Skeletal muscle satellite cell (primary cell): Measurements from ENCODE around the gene GALR3.

Source experiments
- H3K27me3 ChIP-seq: 2 replicates; pipeline ENCODE4 v1.7.0; 2013; ENCODE audit warnings: low read length; ENCODE audit not compliant: control insufficient read depth, insufficient read depth
- H3K36me3 ChIP-seq: 2 replicates; pipeline ENCODE4 v1.7.0; 2013; ENCODE audit warnings: mild to moderate bottlenecking, control low read depth, low read length; ENCODE audit not compliant: insufficient read depth
- H3K4me1 ChIP-seq: 2 replicates; pipeline ENCODE4 v1.7.0; 2013; ENCODE audit warnings: low read length; ENCODE audit not compliant: control insufficient read depth, insufficient read depth
- H3K4me2 ChIP-seq: 2 replicates; pipeline ENCODE4 v1.7.0; 2013; ENCODE audit warnings: mild to moderate bottlenecking, low read length
- H3K4me3 ChIP-seq: 2 replicates; pipeline ENCODE4 v1.7.0; 2013; ENCODE audit warnings: low read length
- H3K9ac ChIP-seq: 2 replicates; pipeline ENCODE4 v1.7.0; 2013; ENCODE audit warnings: mild to moderate bottlenecking, low read depth, low read length, moderate library complexity
- H3K9me3 ChIP-seq: replicated peaks from 2 replicates; pipeline ENCODE4 v1.7.0; 2013; ENCODE audit warnings: mild to moderate bottlenecking, control low read depth, low read length

GALR3 gene

DNA sequence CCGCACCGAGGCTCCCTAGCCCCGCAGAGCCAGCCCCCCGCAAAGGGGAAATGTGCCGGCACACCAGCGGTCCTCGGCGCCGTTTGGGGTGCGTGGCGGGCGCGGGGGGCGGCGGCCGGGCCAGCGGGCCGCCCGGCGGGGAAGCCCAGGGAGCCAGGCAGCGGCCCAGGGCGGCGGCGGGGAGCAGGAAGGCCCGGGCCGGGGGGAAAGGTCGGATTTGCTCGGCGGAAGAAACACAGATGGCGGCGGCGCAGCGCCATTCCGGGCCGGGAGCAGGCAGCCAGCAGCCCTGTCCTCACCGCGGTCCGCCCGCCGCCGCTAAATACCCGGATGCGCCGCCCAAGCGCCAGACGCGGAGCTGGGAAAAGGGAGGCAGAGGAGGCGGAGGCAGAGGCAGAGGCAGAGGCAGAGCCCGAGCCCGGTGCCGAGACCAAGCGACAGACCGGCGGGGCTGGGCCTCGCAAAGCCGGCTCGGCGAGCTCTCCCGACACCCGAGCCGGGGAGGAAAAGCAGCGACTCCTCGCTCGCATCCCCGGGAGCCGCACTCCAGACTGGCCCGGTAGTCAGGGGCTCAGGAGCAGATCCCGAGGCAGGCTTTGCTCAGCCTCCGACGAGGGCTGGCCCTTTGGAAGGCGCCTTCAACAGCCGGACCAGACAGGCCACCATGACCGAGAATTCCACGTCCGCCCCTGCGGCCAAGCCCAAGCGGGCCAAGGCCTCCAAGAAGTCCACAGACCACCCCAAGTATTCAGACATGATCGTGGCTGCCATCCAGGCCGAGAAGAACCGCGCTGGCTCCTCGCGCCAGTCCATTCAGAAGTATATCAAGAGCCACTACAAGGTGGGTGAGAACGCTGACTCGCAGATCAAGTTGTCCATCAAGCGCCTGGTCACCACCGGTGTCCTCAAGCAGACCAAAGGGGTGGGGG lies 18.0 kb upstream of the GALR3 start:
- H3K9me3 ChIP-seq = no peaks in the 10 kb centered on the region
- no peaks in the 10 kb centered on the region for H3K27me3 ChIP-seq
- no peaks in the 10 kb centered on the region for H3K36me3 ChIP-seq
- H3K9ac ChIP-seq = peak overlapping the region; percentile 97
- H3K4me2 ChIP-seq = peak overlapping the region; percentile 99
- peaks cover 46% of the 10 kb centered on the region for H3K4me1 ChIP-seq
- H3K4me3 ChIP-seq = peak overlapping the region; percentile 68

DNA sequence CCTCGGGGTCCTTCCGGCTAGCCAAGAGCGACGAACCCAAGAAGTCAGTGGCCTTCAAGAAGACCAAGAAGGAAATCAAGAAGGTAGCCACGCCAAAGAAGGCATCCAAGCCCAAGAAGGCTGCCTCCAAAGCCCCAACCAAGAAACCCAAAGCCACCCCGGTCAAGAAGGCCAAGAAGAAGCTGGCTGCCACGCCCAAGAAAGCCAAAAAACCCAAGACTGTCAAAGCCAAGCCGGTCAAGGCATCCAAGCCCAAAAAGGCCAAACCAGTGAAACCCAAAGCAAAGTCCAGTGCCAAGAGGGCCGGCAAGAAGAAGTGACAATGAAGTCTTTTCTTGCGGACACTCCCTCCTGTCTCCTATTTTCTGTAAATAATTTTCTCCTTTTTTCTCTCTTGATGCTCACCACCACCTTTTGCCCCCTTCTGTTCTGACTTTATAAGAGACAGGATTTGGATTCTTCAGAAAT lies 17.3 kb upstream of the GALR3 start:
- peak overlapping the region; percentile 99 for H3K4me2 ChIP-seq
- peak overlapping the region; percentile 68 for H3K4me3 ChIP-seq
- H3K36me3 ChIP-seq = no peaks in the 10 kb centered on the region
- H3K9ac ChIP-seq = peak overlapping the region; percentile 97
- H3K4me1 ChIP-seq = peaks cover 46% of the 10 kb centered on the region
- no peaks in the 10 kb centered on the region for H3K27me3 ChIP-seq
- H3K9me3 ChIP-seq = no peaks in the 10 kb centered on the region

DNA sequence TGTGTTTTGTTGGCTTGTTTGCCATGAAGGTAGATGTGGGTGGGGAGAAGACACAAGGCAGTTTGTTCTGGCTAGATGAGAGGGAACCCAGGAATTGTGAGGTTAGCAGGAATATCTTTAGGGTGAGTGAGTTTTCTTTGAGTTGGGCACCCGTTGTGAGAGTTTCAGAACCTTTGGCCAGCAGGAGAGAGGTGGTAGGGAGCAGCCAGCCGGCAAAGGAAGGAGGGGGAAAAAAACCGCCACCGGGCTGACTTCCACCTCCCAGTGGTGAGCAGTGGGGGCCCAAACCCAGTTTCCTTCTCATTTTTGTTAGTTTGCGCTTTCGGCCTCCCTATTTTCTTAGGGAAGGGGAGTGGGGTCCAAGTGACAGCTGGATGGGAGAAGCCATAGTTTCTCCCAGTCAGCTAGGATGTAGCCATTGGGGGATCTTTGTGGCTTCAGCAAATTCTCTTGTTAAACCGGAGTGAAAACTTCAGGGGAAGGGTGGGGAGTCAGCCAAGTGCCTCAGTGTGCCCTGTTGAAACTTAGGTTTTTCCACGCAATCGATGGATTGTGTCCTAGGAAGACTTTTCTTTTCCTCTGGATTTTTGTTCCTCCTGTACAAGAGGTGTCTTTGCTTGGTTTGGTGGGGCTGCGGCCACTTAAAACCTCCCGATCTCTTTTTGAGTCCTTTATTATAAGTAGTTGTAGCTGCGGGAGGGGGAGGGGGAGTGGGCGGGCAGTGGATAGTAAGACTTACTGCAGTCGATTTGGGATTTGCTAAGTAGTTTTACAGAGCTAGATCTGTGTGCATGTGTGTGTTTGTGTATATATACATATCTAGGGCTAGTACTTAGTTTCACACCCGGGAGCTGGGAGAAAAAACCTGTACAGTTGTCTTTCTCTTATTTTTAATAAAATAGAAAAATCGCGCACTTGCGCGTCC lies 16.5 kb upstream of the GALR3 start:
- Histone ChIP-seq H3K4me2 (peak overlapping the region; percentile 99), H3K4me3 (peak overlapping the region; percentile 68), H3K27me3 (no peaks in the 10 kb centered on the region)

DNA sequence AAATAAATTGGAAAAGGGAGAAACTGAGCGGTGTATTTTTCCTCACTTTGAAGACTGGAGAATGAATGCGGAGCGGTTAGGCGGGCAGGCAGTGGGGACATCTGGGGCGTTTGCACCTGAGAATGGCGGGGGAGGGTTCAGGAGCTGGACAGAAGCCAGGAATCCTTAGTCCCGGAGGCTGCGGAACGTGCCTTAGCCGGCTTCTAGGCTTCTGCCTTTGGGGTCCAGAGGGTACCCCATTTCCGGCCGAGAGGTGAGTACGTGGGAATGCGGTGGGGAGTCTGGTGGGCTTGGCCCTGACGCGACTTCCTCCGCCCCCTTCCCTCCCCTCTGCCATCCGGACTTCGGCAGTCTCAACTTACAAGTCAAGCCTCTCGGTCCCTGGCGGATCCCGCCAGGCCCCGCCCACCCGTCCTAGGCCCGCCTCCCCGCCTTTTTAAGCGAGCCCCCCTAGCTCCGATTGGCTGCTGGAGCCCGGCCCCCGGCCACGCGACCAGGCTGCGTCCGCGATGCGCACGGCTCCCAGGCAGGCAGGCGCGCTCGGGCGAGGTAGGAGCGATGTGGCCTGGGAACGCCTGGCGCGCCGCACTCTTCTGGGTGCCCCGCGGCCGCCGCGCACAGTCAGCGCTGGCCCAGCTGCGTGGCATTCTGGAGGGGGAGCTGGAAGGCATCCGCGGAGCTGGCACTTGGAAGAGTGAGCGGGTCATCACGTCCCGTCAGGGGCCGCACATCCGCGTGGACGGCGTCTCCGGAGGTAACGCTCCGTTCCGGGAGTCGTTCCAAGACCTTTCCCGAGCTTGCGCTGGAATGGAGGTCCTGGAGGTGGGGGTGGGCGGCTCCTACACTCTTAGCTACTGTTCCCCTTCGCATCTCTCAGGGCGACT lies 15.5 kb upstream of the GALR3 start, which contains the start of gene GCAT:
TSS of gene GCAT (plus strand) at position 525 of the 884 bp plus-strand sequence. CDS start at position 559, 34 bp downstream.
- H3K4me1 ChIP-seq = peaks cover 39% of the 10 kb centered on the region
- peak within 1 kb of the TSS; percentile 99 for H3K4me2 ChIP-seq
- peak within 1 kb of the TSS; percentile 97 for H3K9ac ChIP-seq
- no peaks in the 10 kb centered on the region for H3K36me3 ChIP-seq
- H3K9me3 ChIP-seq = no peaks in the 10 kb centered on the region
- peak within 1 kb of the TSS; percentile 73 for H3K4me3 ChIP-seq
- H3K27me3 ChIP-seq = no peaks in the 10 kb centered on the region

More for the DNA sequence above, 16.5 kb upstream of the GALR3 start:
- no peaks in the 10 kb centered on the region for H3K9me3 ChIP-seq
- no peaks in the 10 kb centered on the region for H3K36me3 ChIP-seq
- H3K4me1 ChIP-seq = peaks cover 46% of the 10 kb centered on the region
- peak overlapping the region; percentile 97 for H3K9ac ChIP-seq

DNA sequence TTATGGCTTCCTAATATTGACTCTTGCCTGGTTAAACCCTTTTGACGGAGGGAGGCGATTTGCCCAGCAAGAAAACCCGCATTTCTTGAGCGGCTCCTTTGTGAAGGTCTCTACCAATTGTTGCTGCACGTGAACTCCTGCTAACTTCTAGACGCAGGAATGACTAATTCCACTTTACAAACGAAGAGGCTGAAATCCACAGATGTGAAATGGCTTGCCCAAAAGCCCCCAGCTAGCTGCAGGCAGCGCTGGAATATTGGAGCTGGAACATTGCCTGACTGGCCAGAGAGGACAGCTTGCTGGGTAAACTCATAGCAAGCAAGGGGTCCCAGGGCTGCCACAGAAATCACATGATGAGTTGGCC lies 14.9 kb upstream of the GALR3 start:
- peak overlapping the region; percentile 73 for H3K4me3 ChIP-seq
- H3K4me1 ChIP-seq = peaks cover 36% of the 10 kb centered on the region
- peak overlapping the region; percentile 78 for H3K9ac ChIP-seq
- H3K36me3 ChIP-seq = no peaks in the 10 kb centered on the region
- H3K27me3 ChIP-seq = no peaks in the 10 kb centered on the region
- peak overlapping the region; percentile 99 for H3K4me2 ChIP-seq
- H3K9me3 ChIP-seq = no peaks in the 10 kb centered on the region

DNA sequence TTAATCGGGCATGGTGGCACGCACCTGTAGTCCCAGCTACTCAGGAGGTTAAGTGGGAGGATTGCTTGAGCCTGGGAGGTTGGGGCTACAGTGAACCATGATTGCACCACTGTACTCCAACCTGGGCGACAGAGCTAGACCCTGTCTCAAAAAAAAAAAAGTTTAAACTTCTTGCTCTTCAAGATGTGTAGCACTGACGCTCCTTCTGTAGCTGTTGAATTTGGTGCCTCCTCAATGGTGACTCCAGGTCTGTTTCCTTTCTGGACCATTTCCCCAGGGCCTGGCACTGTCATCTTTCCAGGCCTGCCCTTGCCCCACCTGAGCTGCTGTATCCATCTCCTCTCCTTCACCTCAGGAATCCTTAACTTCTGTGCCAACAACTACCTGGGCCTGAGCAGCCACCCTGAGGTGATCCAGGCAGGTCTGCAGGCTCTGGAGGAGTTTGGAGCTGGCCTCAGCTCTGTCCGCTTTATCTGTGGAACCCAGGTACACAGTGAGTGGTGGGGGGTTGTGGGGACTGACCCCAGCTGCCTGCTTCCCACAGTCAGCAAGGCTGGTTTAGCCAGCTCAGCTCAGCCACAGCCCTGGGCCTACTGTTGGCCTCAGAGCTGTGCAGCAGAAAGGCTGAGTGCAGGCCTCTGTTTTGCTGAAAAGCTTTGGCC lies 13.4 kb upstream of the GALR3 start:
- H3K9ac ChIP-seq = no peak overlapping the region
- H3K4me1 ChIP-seq = peaks cover 30% of the 10 kb centered on the region
- H3K27me3 ChIP-seq = no peaks in the 10 kb centered on the region
- no peak overlapping the region for H3K4me2 ChIP-seq
- no peaks in the 10 kb centered on the region for H3K36me3 ChIP-seq
- no peaks in the 10 kb centered on the region for H3K9me3 ChIP-seq
- H3K4me3 ChIP-seq = no peak overlapping the region

DNA sequence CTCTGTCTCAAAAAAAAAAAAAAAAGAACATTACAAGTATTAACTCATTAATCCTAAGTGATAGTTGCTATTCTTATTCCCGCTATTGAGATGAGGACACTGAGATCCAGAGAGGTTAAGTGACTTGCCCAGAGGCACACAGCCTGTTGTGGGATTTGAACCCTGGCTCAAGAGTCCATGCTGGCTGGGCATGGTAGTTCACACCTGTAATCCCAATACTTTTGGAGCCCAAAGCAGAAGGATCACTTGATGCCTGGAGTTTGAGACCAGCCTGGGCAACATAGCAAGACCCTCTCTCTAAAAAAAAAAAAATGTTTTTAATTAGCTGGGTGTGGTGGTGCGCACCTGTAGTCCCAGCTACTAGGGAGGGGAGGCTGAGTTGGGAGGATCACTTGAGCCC lies 11.3 kb upstream of the GALR3 start:
- H3K4me3 ChIP-seq = no peak overlapping the region
- no peaks in the 10 kb centered on the region for H3K27me3 ChIP-seq
- no peak overlapping the region for H3K9ac ChIP-seq
- no peak overlapping the region for H3K4me2 ChIP-seq
- no peaks in the 10 kb centered on the region for H3K9me3 ChIP-seq
- peaks cover 11% of the 10 kb centered on the region for H3K4me1 ChIP-seq
- no peaks in the 10 kb centered on the region for H3K36me3 ChIP-seq

DNA sequence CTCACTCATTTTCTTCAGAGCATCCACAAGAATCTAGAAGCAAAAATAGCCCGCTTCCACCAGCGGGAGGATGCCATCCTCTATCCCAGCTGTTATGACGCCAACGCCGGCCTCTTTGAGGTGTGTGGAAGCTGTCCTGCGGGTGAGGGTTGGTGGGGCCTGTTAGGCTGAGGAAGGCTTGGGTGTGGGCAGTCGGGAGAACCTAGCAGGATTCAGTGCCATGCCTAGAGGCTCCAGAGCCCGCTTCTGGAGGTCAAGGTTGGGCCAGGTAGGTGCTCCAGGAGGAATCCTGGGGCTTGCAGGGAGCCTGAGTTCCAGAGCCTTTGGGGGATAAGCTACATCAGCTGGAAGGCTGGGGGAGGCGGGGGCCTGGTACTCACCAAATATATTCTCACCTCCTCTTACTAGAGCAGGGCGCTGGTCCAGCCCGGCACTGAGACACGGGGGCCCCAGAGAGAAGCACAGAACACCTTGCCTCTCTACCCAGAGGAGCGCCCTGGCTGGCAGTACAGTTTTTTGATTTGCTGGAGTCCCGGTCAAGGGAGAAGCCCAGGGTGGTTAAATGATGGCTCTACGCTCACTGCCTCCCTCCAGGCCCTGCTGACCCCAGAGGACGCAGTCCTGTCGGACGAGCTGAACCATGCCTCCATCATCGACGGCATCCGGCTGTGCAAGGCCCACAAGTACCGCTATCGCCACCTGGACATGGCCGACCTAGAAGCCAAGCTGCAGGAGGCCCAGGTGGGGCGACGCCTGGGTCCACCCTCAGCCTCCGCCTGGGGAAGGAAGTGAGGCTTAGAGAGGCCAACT lies 10.1 kb upstream of the GALR3 start:
- no peak overlapping the region for H3K9ac ChIP-seq
- H3K4me2 ChIP-seq = no peak overlapping the region
- no peak overlapping the region for H3K4me3 ChIP-seq
- no peaks in the 10 kb centered on the region for H3K36me3 ChIP-seq
- peaks cover 9% of the 10 kb centered on the region for H3K4me1 ChIP-seq
- no peaks in the 10 kb centered on the region for H3K9me3 ChIP-seq
- H3K27me3 ChIP-seq = no peaks in the 10 kb centered on the region

DNA sequence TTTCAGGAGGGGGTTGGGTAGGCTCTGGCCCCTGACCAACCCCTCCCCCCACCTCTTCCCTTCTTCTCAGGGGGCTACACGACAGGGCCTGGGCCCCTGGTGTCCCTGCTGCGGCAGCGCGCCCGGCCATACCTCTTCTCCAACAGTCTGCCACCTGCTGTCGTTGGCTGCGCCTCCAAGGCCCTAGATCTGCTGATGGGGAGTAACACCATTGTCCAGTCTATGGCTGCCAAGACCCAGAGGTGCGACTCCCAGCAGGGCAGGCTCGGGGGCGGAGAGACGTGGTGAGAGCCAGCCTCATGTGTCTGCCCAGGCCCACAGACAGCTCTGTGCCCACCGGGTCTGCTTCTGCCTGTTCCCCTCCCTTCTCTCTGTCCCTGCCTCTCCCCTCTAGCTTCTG lies 7.6 kb upstream of the GALR3 start:
- peaks cover 13% of the 10 kb centered on the region for H3K4me1 ChIP-seq
- no peak overlapping the region for H3K4me2 ChIP-seq
- no peaks in the 10 kb centered on the region for H3K36me3 ChIP-seq
- peaks cover 8% of the 10 kb centered on the region for H3K27me3 ChIP-seq
- H3K9me3 ChIP-seq = no peaks in the 10 kb centered on the region
- H3K9ac ChIP-seq = no peak overlapping the region
- H3K4me3 ChIP-seq = no peak overlapping the region
